GM19397 (cell line): ENCODE measurements around the gene XIRP2.

Experiments
- ATAC-seq: cut with Tn5 transposase; IDR thresholded peaks from one replicate; pipeline ENCODE4 v1.9.1; 2021; ENCODE audit warnings: mild to moderate bottlenecking, moderate library complexity; ENCODE audit not compliant: unreplicated experiment

Gene XIRP2

DNA sequence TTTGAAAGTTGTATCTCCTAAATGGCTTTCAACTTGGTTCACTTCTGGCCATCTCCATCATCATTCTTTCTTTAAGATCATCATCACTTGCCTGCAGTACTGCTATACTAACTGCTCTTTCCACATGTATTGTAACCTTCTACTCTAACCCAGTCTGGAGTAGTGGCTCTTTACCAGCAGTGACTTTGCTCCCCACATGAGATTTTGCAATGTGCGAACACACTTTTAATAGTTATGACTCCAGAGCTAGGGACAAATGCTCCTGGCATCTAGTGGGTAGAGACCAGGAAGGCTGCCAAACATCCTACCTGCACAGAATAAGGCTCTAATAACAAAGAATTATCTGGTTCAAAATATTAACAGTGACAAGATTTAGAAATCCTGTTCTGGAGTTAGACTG lies 243.8 kb downstream of the XIRP2 start:
- ATAC-seq: no peak

GRCh38 chr2:167132906-167133555 lies 244.8 kb downstream of the XIRP2 start:
- ATAC-seq: no peak

DNA sequence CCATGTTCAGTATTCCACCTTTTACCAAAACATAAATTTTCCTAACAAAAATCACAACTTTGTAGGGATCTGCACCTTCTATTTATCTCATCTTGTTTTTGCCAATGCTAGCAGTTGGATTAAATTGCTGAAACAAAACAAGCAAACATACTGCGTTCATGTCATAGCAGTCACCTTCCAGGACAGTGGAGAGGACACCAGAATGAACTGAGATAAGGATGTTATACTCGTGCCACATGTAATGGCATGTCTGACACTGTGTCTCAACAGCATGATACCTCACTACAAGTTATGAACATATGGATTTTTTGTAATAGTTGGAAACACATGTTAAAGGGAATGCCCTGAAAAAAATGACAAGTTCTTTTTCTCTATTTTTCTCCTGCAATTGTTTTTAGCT lies 245.3 kb downstream of the XIRP2 start:
- no peak for ATAC-seq

- no peak for ATAC-seq
These were observed 246.2 kb downstream of the XIRP2 start for GRCh38 chr2:167134381-167135072.

DNA sequence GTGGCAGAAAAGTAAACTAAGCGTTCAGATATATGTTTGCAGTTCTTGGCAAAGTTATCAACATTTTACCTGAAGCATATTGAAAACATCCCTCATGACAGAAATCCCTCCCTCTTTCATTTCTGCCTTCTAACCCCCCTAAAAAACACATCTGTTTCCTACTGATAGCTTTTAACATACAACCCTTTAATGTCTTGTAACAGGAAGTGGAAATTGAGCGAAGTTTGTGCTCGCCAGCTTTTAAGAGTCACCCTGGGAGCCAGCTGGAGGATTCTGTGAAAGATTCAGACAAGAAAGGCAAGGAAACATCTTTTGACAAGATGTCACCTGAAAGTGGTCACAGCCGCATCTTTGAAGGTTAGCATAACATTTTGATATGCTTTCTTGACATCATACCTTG lies 247.4 kb downstream of the XIRP2 start:
- no peak for ATAC-seq

GRCh38 chr2:167136879-167137596 lies 248.8 kb downstream of the XIRP2 start:
- no peak for ATAC-seq

DNA sequence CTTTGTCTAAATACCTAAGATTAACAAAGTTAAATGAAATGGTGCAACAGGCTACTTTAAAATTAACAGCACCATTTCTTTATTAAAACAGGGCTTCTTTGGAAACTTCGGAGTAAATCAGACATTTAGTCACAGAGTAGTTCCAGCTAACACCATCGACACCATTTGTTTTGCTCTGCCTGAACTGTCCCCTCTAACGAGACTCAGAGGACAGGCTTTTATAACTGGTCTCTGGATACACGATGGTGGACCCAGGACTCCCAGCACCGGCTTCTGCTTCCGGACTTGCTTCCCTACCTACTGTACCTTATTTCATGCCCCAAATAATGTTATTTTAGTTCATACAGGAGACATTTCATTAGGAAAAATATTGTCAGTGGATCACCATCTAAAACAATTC lies 252.1 kb downstream of the XIRP2 start:
- ATAC-seq: no peak

DNA sequence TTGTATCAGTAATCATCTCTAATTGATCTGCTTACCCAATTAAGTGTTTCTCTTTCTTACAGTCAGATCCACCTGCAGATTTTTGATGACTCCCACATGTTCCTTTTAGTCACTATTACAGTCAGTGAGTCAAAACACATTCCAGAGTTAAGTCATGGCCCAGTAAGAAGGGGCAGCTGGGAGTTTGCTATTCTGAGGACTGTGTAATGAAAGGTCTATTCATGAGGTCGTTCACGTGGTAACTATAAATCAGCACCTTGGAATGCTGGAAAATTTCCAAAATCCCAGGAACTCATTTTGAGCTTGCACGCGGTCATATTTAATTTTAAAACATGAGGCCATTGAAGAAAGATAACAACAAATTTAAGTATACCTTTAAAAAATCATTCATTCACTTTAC lies 252.5 kb downstream of the XIRP2 start:
- no peak for ATAC-seq

GRCh38 chr2:167142554-167142953 lies 254.3 kb downstream of the XIRP2 start:
- no peak for ATAC-seq

- ATAC-seq: no peak
These were observed 256.1 kb downstream of the XIRP2 start for GRCh38 chr2:167144179-167144898.

DNA sequence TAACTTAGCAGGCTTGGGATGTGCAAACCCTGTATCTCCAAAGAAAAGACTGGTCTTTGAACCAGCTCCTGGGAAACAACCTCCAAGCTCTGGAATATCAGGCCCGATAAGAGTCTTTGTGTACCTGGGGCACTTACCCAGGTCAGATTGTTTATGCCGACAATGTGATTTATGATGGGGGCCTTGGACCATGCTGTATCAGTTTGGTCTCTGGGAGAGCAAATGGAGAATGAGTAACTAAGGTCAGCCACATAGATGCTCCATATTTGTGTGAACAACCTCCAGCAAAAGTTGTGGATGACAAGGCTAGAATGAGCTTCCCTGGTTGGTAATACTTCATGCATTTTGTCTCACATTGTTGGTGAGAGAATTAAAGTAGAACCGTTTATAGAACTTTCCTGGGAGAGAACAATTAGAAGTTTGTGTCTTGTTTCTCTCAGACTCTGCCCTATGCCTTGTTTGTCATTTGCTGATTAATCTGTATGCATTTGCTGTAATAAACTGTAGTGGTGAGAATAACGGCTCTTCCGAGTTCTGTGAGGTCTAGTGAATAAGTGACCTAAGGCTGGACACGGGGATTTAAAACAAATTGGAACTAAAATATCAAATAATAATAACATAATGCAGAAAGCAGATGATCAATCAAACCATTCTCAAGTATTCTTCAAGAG lies 259.1 kb downstream of the XIRP2 start:
- no peak for ATAC-seq

GRCh38 chr2:167151894-167152293 lies 263.6 kb downstream of the XIRP2 start:
- no peak for ATAC-seq

DNA sequence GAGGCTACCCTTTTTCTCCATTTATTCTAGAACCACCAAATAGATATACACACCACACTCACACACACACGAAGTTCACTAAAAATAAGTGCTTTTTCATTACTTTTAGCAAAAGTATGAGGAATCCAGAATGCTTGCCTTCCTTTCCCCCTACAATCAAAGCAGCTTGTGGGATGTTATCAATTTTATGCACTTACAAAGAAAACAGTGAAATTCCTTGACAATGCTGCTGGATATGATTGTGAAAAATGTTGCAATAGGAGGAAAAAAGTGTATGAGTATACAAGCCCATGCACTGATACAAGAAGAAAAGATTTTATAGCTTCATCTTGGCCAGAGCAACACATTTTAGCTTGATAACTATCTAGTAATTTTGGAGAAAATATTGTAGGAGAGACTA lies 269.2 kb downstream of the XIRP2 start:
- no peak for ATAC-seq

DNA sequence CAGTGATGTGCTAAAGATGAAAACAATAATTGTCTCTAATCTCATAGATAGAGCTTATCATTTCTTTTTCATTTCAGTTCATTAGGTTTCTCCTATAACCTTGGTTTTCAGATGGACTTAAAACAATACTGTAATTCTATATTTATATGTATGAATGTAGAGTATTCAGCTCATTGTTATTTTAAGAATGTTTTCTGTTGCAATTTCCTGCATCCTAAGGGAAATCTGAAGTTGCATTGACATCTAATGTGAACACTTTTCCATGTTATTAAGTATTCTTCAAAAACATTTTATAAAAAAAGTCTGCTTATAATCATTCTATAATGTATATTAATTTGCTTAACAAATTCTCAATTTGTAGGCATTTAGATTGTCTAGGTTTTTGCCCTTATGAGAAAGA lies 288.9 kb downstream of the XIRP2 start:
- no peak for ATAC-seq

- no peak for ATAC-seq
These were observed 292.9 kb downstream of the XIRP2 start for GRCh38 chr2:167181134-167181533.

GRCh38 chr2:167181688-167182087 lies 293.4 kb downstream of the XIRP2 start:
- ATAC-seq: no peak

DNA sequence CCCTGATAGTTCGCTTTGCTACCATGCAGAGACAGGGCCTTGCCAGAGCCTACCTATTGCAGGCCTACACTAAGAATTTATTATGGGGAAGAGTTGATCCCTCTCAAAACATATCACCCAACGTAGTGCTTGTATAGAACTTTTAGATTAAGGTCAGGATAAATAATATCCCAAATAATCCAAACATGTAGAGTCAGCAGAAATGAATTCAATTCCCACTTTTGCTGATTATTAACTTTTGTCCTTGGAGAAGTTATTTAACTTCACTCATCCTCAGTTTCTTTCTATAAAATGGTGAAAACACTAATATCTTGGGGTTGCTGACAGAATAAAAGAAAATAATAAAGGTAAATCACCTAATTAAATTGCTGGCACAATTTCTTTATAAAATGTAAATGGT lies 294.1 kb downstream of the XIRP2 start:
- no peak for ATAC-seq

GRCh38 chr2:167183931-167184330 lies 295.7 kb downstream of the XIRP2 start:
- ATAC-seq: no peak

DNA sequence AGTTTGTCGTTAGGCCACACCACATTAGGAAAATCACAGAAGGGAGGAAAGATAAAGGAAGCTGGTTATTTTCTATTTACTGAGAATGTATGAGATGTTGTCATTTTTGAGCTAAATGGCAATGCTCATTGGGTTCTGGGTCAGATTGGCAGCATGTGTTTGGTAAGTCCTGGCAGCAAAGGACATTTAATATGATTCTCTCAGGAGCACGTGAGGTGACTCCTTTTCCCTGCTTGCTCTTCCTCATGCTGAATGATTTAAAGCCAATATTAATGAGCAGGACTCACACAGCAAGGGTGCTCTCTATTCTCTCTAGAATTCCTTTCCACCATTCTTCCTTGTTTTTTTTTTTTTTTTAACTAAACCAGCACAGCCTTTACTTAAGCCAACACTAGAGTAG lies 298.2 kb downstream of the XIRP2 start:
- ATAC-seq: no peak

DNA sequence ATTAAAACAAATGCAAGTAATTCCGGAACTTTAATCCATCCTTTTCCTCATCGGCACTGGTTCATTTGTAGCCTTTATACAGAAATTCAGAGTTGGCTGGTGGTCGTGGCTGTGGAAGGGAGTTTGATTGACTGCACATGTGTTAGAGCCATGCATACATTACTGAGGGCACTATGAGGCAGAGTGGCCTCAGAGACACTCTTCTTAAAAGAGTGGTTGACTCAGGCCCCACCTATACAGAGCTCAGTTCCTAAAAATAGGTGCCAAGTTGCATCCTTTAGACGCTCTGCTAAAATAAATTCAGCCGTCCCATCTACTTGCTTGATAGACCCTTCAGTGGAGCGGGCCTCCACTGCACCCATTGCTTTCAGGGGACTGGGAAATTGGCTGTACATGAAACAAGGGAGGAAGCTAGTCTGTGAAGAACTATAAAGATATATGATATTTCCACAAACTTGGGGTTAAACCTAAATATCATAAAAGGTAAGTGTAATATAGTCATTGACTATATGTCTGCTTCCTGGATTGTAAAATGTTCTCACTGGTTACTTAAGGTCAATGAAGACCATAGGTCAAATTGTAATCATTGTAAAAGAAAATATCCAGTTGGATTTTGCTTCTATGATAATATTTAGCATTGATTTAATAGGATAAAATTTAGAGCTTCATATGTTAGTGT lies 298.9 kb downstream of the XIRP2 start:
- ATAC-seq: no peak
